Cardiac fibroblast (primary cell): ENCODE data around the gene GRM7.

Experiments
- DNase-seq, 2 donors: peaks; one replicate each; pipeline versions ENCODE4 v3.0.0 to v3.0.0-alpha.2; 2010; ENCODE audit warnings: low read depth in 2 of 2
- H3K4me3 ChIP-seq, 2 donors: replicated peaks in 1 of 2; 1 replicate in 1 of 2; 2 replicates in 1 of 2; pipeline ENCODE4 v1.5.1; 2011; ENCODE audit warnings: low read depth in 2 of 2, low read length in 2 of 2, mild to moderate bottlenecking in 2 of 2, moderate library complexity in 1 of 2
- TF ChIP-seq, protein P1 (sequence below): IDR thresholded peaks from one replicate; pipeline ENCODE4 v1.5.1; 2011; ENCODE audit warnings: low read depth, mild to moderate bottlenecking, low read length, inconsistent platforms

The GRM7 gene

DNA sequence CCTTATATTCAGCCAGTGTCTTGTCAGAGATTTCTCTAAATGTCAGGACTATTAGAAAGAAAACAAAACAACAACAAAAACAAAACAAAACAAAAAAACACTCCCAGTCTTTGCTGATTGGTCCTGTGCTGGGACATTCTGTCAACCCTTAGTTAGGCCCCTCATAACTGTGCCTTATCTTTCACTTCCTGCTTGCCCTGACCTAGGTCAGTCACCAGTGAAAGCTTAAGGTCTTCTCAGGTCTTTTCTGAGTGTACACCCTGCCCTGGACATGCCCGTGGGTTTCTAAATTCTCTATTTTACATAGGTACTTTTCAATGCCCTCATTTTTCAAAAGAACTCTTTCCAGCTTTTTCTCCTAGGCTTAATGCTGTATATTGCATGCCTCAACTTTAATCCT lies 454.1 kb downstream of the GRM7 start:
- no peak overlapping the region for H3K4me3 ChIP-seq
- TF ChIP-seq, protein P1, sequence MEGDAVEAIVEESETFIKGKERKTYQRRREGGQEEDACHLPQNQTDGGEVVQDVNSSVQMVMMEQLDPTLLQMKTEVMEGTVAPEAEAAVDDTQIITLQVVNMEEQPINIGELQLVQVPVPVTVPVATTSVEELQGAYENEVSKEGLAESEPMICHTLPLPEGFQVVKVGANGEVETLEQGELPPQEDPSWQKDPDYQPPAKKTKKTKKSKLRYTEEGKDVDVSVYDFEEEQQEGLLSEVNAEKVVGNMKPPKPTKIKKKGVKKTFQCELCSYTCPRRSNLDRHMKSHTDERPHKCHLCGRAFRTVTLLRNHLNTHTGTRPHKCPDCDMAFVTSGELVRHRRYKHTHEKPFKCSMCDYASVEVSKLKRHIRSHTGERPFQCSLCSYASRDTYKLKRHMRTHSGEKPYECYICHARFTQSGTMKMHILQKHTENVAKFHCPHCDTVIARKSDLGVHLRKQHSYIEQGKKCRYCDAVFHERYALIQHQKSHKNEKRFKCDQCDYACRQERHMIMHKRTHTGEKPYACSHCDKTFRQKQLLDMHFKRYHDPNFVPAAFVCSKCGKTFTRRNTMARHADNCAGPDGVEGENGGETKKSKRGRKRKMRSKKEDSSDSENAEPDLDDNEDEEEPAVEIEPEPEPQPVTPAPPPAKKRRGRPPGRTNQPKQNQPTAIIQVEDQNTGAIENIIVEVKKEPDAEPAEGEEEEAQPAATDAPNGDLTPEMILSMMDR: no peak
- no peak for DNase-seq

DNA sequence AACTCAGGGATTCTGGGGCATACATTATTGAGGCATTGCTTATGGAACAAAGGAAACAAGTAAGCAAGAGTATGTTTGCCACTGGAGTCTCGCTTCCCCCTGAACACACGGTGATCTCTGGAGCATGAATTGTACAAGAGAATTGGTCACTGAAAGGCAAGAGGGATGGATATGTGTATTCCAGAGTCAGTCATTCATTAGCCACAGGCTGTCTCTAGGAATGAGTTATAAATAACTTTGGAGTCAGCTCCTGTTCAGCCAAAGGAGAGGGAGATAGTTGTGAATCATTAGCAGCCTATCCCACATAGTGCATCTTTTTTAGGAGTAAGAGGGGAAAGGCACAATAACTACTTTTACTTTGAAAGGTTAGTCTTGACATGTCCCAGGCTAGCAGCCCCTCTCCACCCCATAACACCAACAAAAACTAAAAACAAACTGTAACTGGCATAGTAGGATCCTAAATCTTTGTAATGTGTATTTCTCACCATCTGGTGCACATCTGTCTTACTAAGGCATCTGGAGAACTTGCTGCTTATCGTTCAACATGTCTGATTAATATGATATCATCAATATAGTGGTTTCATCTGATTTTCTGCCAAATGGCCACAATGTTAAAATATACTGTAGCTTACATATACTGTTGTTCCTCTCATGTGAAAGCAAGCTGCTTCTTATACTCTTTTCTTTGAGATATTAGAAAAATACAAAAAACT lies 462.2 kb downstream of the GRM7 start:
- TF ChIP-seq, protein P1: no peak

DNA sequence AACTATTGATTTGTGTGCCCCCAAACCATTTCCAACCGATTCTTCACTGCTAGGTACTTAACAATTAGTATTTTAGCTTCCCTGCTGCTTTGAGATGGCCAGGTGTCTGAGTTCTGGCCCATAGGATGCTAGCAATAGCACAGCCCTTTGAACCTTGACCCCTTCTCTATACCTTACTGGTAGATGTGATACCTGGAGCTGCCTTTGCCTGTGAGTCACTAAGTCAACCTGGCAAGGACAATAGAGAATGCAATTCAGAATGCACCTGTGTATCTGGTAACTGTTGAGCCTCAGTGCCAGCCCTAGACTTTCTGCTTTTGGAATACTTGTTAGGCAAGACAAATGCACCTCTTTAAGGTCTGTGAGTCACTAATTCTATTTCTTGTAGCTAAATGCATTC lies 467.4 kb downstream of the GRM7 start:
- TF ChIP-seq, protein P1: no peak
- DNase-seq: no peak
- no peak overlapping the region for H3K4me3 ChIP-seq

More for the DNA sequence above, 462.2 kb downstream of the GRM7 start:
- no peak overlapping the region for H3K4me3 ChIP-seq
- DNase-seq: no peak

DNA sequence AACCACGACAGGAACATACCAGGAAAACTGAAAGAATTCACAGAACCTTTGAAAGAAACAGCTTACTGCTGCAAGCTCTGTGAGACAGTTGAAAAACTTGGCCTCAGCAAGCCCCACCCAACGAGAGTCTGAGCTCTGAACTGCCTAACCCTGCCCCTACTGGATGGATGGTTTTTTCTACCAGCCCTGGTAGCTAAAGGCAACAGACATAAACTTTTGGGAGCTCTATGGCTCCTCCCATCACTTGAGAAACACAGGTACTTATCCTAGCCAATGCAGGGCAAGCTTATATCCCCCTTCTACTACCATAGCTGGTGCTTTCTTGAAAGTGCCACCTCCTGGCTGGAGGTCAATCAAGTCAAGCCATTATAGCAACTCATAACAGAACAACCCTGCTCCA lies 471.8 kb downstream of the GRM7 start:
- H3K4me3 ChIP-seq: no peak overlapping the region
- no peak for DNase-seq
- TF ChIP-seq, protein P1: no peak

DNA sequence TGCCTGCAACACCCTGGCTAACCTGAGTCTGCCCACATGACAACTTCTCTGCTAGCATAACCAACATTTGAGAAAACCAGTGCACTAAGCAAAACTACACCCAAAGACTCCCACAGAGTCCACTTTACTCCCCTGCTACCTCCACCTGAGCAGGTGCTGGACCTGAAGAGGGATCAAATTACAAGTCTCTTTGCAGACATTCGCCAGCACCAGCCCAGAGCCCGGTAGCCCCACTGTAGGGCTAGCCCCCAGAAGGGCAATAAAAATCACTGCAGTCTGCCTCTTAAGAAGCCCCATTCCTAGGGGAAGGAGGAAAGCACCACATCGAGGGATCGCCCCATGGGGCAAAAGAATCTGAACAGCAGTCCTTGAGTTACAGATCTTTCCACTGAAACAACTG lies 472.2 kb downstream of the GRM7 start:
- TF ChIP-seq, protein P1: no peak
- no peak overlapping the region for H3K4me3 ChIP-seq
- DNase-seq: no peak

DNA sequence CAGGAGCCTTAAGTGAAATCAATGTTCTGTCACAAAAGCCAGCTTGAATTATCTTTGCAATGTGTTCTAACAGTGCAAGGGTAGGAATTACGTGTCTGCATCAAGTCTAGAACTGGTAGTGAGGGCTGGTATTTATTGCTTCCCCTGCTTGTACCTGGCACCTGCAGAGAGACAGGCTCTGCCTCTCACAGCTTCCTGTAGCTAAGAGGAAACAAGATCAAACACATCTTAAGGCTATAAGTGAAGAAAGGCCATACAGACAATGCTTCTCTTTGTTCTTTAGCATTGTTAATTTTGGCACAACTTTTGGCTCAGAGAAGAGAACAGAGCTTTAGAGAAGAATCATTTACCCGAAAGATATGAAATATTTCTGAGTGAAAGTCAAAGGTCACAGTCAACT lies 479.9 kb downstream of the GRM7 start:
- TF ChIP-seq, protein P1: no peak
- peak in 1 of 2 donors; percentile 39 for DNase-seq
- no peak overlapping the region for H3K4me3 ChIP-seq

DNA sequence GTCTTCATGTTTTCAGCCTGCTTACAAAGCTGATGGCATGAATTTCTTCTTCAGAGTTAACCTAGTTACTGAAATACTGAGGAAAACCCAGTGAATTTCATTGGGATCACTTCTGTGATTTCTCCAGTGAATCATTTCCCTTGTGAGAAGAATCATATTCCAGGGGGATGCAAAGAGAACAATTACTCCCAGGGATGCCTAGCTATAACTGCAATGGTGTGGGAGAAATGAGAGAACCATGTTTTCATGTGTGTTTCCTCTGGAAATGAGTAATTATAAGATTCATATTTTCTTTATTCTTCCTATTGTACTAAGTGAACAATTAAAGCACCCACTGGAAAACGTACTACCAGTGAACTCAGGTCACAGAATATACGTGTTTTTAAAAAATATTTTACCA lies 485.4 kb downstream of the GRM7 start:
- no peak overlapping the region for H3K4me3 ChIP-seq
- TF ChIP-seq, protein P1: no peak
- DNase-seq: peak; percentile 8 to 55
